Sigmoid colon (tissue), 3 donors: ENCODE data around the gene CCDC24.

Experiments
- CTCF ChIP-seq, 4 experiments: fragments of 450-650 bp in 3 of 4; fragments of 200-600 bp in 1 of 4; IDR thresholded peaks; one replicate each; pipeline ENCODE4 v1.5.1; 2016 to 2019; ENCODE audit warnings: antibody characterized with exemption in 4 of 4, mild to moderate bottlenecking in 3 of 4, moderate library complexity in 2 of 4
- POLR2A ChIP-seq, 2 donors: fragments of 450-650 bp; IDR thresholded peaks; one replicate each; pipeline ENCODE4 v1.6.1; 2016; ENCODE audit warnings: antibody characterized with exemption in 2 of 2, mild to moderate bottlenecking in 2 of 2, moderate library complexity in 2 of 2

GRCh38 chr1:43980255-43981134 lies 10.9 kb upstream of the CCDC24 start:
- TF ChIP-seq CTCF (IDR thresholded peaks at IDR 0.05) (no peak), POLR2A (IDR thresholded peaks at IDR 0.05) (no peak)
